GM18951 (cell line): ENCODE measurements around the gene FAXDC2.
A peak's percentile ranks its signal among the peaks of the same experiment; 100 is the strongest.

Experiments
- POLR2A ChIP-seq: IDR thresholded peaks from 4 replicates; pipeline ENCODE4 v1.6.1; 2011; ENCODE audit warnings: mild to moderate bottlenecking; ENCODE audit not compliant: insufficient read length, insufficient read depth; ENCODE audit errors: extremely low read depth
- in situ Hi-C: fragments of 300-500 bp; cut with MboI; formaldehyde crosslinking; loops from one replicate; pipeline ENCODE4 v1.12.0; 2022; ENCODE audit warnings: low sequenced_read_pairs, mixed read lengths, inconsistent platforms; ENCODE audit not compliant: unreplicated experiment

The FAXDC2 gene

GRCh38 chr5:154871734-154872133 is 21.3 kb upstream of the FAXDC2 start:
- TF ChIP-seq POLR2A: no peak
- in situ Hi-C loops: no loop called here

- in situ Hi-C loops: no loop called here
- TF ChIP-seq POLR2A: no peak
Measured at GRCh38 chr5:154868702-154869101, 18.3 kb upstream of the FAXDC2 start.

GRCh38 chr5:154866841-154867240 is 16.4 kb upstream of the FAXDC2 start:
- in situ Hi-C loops: no loop called here
- no peak for TF ChIP-seq POLR2A

GRCh38 chr5:154865466-154866184 is 15.2 kb upstream of the FAXDC2 start:
- TF ChIP-seq POLR2A: no peak
- in situ Hi-C loops: no loop called here

- in situ Hi-C loops: no loop called here
Measured at GRCh38 chr5:154863291-154864080, 13.1 kb upstream of the FAXDC2 start.

GRCh38 chr5:154862766-154863165 is 12.4 kb upstream of the FAXDC2 start:
- in situ Hi-C loops: no loop called here
- TF ChIP-seq POLR2A: no peak

More at GRCh38 chr5:154863291-154864080, 13.1 kb upstream of the FAXDC2 start:
- no peak for TF ChIP-seq POLR2A

GRCh38 chr5:154861946-154862345 is 11.5 kb upstream of the FAXDC2 start:
- in situ Hi-C loops: no loop called here
- no peak for TF ChIP-seq POLR2A

GRCh38 chr5:154860765-154861164 is 10.4 kb upstream of the FAXDC2 start:
- TF ChIP-seq POLR2A: no peak
- in situ Hi-C loops: no loop called here

GRCh38 chr5:154860123-154860522 is 9.7 kb upstream of the FAXDC2 start:
- in situ Hi-C loops: no loop called here
- no peak for TF ChIP-seq POLR2A

GRCh38 chr5:154858972-154859871 is 8.8 kb upstream of the FAXDC2 start:
- TF ChIP-seq POLR2A: no peak
- in situ Hi-C loops: no loop called here

GRCh38 chr5:154858297-154858971 is 8.0 kb upstream of the FAXDC2 start, which contains the start of gene CNOT8:
TSS of gene CNOT8 (plus strand) at chr5:154858627. CDS start at chr5:154863279, 4,652 bp downstream.
- peak; percentile 91 for TF ChIP-seq POLR2A
- in situ Hi-C loops: no loop called here

GRCh38 chr5:154857530-154858296 is 7.3 kb upstream of the FAXDC2 start:
- in situ Hi-C loops: no loop called here
- TF ChIP-seq POLR2A: peak; percentile 51

- in situ Hi-C loops: no loop called here
- TF ChIP-seq POLR2A: no peak
Measured at GRCh38 chr5:154851351-154851750, 948 bp upstream of the FAXDC2 start.
